ENCODE data around the gene CRHR2.

The CRHR2 gene

GRCh38 chr7:30648744-30649540 is 33.3 kb downstream of the CRHR2 start:
- no peak for TF ChIP-seq CTCF (IDR thresholded peaks at IDR 0.05)
- Histone ChIP-seq H3K4me3 (ENCODE audit: low read depth in 1 of 2, low read length in 1 of 2) (no peak overlapping the region), H3K36me3 (peaks cover 4% of the 10 kb centered on the region), H3K4me1 (ENCODE audit: control insufficient read depth in 1 of 2, insufficient read depth in 1 of 2, low read depth in 1 of 2, low read length in 1 of 2) (no peaks in the 10 kb centered on the region), H3K9me3 (no peaks in the 10 kb centered on the region), H3K27me3 (no peaks in the 10 kb centered on the region), H3K27ac (no peak overlapping the region)

GRCh38 chr7:30647589-30648364 is 34.5 kb downstream of the CRHR2 start:
- Histone ChIP-seq H3K9me3 (no peaks in the 10 kb centered on the region), H3K36me3 (peaks cover 4% of the 10 kb centered on the region), H3K27ac (no peak overlapping the region), H3K4me1 (ENCODE audit: control insufficient read depth in 1 of 2, insufficient read depth in 1 of 2, low read depth in 1 of 2, low read length in 1 of 2) (no peaks in the 10 kb centered on the region), H3K4me3 (ENCODE audit: low read depth in 1 of 2, low read length in 1 of 2) (no peak overlapping the region), H3K27me3 (no peaks in the 10 kb centered on the region)
- TF ChIP-seq CTCF (IDR thresholded peaks at IDR 0.05): no peak

- no peak overlapping the region for H3K4me3 ChIP-seq (ENCODE audit: low read depth in 1 of 2, low read length in 1 of 2)
- peaks cover 4% of the 10 kb centered on the region for H3K36me3 ChIP-seq
- no peaks in the 10 kb centered on the region for H3K27me3 ChIP-seq
- no peaks in the 10 kb centered on the region for H3K4me1 ChIP-seq (ENCODE audit: control insufficient read depth in 1 of 2, insufficient read depth in 1 of 2, low read depth in 1 of 2, low read length in 1 of 2)
- H3K9me3 ChIP-seq: no peaks in the 10 kb centered on the region
- TF ChIP-seq CTCF (IDR thresholded peaks at IDR 0.05): no peak
- H3K27ac ChIP-seq: no peak overlapping the region
Observed at GRCh38 chr7:30646154-30646553, 36.1 kb downstream of the CRHR2 start.

DNA sequence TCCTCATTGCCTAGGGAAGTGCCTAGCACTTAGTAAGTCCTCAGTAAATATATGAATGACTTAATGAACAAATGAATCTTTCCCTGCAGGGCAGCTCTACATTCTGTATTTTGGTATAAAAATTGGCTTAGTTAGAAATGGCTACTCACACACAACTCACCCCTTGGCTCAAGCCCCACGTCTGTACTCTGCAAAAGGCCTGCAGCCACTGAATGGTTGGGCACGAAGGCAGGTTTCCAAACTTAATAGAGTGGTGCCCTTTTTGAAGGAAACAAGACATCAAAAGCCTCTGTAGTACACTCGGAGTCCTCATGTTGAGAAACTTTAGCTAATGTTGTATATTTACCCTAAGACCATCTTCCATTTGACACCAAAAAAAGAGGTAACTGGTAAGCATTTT is 36.6 kb downstream of the CRHR2 start:
- no peak for TF ChIP-seq CTCF (IDR thresholded peaks at IDR 0.05)
- H3K4me1 ChIP-seq (ENCODE audit: control insufficient read depth in 1 of 2, insufficient read depth in 1 of 2, low read depth in 1 of 2, low read length in 1 of 2): no peaks in the 10 kb centered on the region
- H3K4me3 ChIP-seq (ENCODE audit: low read depth in 1 of 2, low read length in 1 of 2): no peak overlapping the region
- peaks cover 4% of the 10 kb centered on the region for H3K36me3 ChIP-seq
- H3K27ac ChIP-seq: no peak overlapping the region
- H3K27me3 ChIP-seq: no peaks in the 10 kb centered on the region
- no peaks in the 10 kb centered on the region for H3K9me3 ChIP-seq

GRCh38 chr7:30644286-30644955 is 37.8 kb downstream of the CRHR2 start:
- no peak for TF ChIP-seq CTCF (IDR thresholded peaks at IDR 0.05)
- no peaks in the 10 kb centered on the region for H3K9me3 ChIP-seq
- H3K27me3 ChIP-seq: no peaks in the 10 kb centered on the region
- H3K4me1 ChIP-seq (ENCODE audit: control insufficient read depth in 1 of 2, insufficient read depth in 1 of 2, low read depth in 1 of 2, low read length in 1 of 2): no peaks in the 10 kb centered on the region
- H3K36me3 ChIP-seq: peaks cover 4% of the 10 kb centered on the region
- no peak overlapping the region for H3K4me3 ChIP-seq (ENCODE audit: low read depth in 1 of 2, low read length in 1 of 2)
- H3K27ac ChIP-seq: no peak overlapping the region

Measured in neutrophil (primary cell).